Testis (tissue), 3 donors: ENCODE data around the gene KIF5C. TPM values are rescaled to one million over a fixed set of nuclear protein-coding genes. Genes with fewer than 3 reads are reported as not detected.

ENCODE experiments used
- DNase-seq: peaks from one replicate; pipeline ENCODE4 v3.0.0-alpha.2; 2019
- H3K27ac ChIP-seq, 2 donors: fragments of 200-600 bp; sonication (generic); one replicate each; pipeline ENCODE4 v1.5.1; 2019
- H3K27me3 ChIP-seq: fragments of 200-600 bp; sonication (generic); one replicate; pipeline ENCODE4 v1.5.1; 2019
- H3K36me3 ChIP-seq: fragments of 200-600 bp; sonication (generic); one replicate; pipeline ENCODE4 v1.5.1; 2017; ENCODE audit warnings: low read depth; ENCODE audit errors: missing control alignments
- H3K4me1 ChIP-seq: fragments of 200-600 bp; sonication (generic); one replicate; pipeline ENCODE4 v1.5.1; 2019
- H3K4me3 ChIP-seq, 2 donors: fragments of 200-600 bp; sonication (generic); one replicate each; pipeline ENCODE4 v1.5.1; 2017 to 2019
- H3K9me3 ChIP-seq: fragments of 200-600 bp; sonication (generic); one replicate; pipeline ENCODE4 v1.5.1; 2017
- POLR2A ChIP-seq: fragments of 450-650 bp; IDR thresholded peaks from one replicate; pipeline ENCODE4 v1.6.1; 2017; ENCODE audit warnings: antibody characterized with exemption, mild to moderate bottlenecking, moderate library complexity
- WGBS, 2 donors: methylation state at CpG; one replicate each; pipeline ENCODE4 v1.1.5; 2018; 5-methylcytosine and 5-hydroxymethylcytosine counted together
- intact Hi-C: fragments of 100-400 bp; cut with DNase I; formaldehyde crosslinking; loops from one replicate; pipeline ENCODE4 v1.15.1; 2023; ENCODE audit warnings: low total_unique reads
- polyA plus RNA-seq: library from polyadenylated mRNA; stranded (reverse); fragments of 350-450 nt; fragmentation: Illumina TruSeq; extraction: RNeasy Lipid Tissue Mini Kit (QIAGEN cat#74804); gene quantifications from one replicate; pipeline ENCODE4 v1.2.3, GENCODE V29; 2014; ENCODE audit warnings: low read depth, low replicate concordance; ENCODE audit not compliant: insufficient read depth
- total RNA-seq, 2 donors: library from RNA; depleted of rRNA; stranded (reverse); fragments of >200 nt; gene quantifications; one replicate each; pipeline ENCODE4 v1.2.3, GENCODE V29; 2016
- TF ChIP-seq, protein P1 (sequence below), 3 experiments: fragments of 450-650 bp in 2 of 3; fragments of 200-600 bp in 1 of 3; sonication (generic) in 1 of 3; IDR thresholded peaks; one replicate each; pipeline ENCODE4 v1.5.1; 2016 to 2019; ENCODE audit warnings: antibody characterized with exemption in 3 of 3, mild to moderate bottlenecking in 2 of 3, moderate library complexity in 1 of 3

KIF5C gene
- total and polyA plus RNA-seq, 3 donors from 2014 or later: 57.0 to 159 (median 146) TPM

DNA sequence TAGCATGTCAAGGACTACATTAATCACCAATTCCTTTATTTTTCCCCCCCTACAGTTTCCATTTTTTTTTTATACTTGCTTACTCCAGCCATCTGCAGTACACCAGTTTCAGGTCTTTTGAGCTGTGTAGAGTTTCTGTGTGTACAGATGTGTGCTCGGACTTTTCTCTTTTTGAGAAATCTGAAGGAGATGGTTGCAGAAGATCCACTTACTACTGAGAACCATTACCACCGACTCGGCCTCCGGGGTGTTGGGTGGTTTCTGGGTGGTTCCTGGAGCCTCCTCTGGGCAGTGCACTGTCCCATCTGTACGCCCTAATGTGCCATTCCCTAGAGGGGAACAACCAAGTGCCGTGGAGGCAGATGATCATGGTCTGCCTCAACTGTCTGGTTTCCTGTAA, 148.1 kb downstream of the KIF5C start:
- no peak overlapping the region for H3K4me3 ChIP-seq
- TF ChIP-seq, protein P1, sequence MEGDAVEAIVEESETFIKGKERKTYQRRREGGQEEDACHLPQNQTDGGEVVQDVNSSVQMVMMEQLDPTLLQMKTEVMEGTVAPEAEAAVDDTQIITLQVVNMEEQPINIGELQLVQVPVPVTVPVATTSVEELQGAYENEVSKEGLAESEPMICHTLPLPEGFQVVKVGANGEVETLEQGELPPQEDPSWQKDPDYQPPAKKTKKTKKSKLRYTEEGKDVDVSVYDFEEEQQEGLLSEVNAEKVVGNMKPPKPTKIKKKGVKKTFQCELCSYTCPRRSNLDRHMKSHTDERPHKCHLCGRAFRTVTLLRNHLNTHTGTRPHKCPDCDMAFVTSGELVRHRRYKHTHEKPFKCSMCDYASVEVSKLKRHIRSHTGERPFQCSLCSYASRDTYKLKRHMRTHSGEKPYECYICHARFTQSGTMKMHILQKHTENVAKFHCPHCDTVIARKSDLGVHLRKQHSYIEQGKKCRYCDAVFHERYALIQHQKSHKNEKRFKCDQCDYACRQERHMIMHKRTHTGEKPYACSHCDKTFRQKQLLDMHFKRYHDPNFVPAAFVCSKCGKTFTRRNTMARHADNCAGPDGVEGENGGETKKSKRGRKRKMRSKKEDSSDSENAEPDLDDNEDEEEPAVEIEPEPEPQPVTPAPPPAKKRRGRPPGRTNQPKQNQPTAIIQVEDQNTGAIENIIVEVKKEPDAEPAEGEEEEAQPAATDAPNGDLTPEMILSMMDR (IDR thresholded peaks at IDR 0.05): no peak
- TF ChIP-seq POLR2A: no peak
- H3K9me3 ChIP-seq: no peaks in the 10 kb centered on the region
- intact Hi-C loops: no loop called here
- H3K36me3 ChIP-seq: no peaks in the 10 kb centered on the region
- DNase-seq: no peak
- no peaks in the 10 kb centered on the region for H3K4me1 ChIP-seq
- no peak overlapping the region for H3K27ac ChIP-seq
- WGBS, 2 donors: 92% methylated on average over 6 of the region's 6 CpGs
- no peaks in the 10 kb centered on the region for H3K27me3 ChIP-seq

DNA sequence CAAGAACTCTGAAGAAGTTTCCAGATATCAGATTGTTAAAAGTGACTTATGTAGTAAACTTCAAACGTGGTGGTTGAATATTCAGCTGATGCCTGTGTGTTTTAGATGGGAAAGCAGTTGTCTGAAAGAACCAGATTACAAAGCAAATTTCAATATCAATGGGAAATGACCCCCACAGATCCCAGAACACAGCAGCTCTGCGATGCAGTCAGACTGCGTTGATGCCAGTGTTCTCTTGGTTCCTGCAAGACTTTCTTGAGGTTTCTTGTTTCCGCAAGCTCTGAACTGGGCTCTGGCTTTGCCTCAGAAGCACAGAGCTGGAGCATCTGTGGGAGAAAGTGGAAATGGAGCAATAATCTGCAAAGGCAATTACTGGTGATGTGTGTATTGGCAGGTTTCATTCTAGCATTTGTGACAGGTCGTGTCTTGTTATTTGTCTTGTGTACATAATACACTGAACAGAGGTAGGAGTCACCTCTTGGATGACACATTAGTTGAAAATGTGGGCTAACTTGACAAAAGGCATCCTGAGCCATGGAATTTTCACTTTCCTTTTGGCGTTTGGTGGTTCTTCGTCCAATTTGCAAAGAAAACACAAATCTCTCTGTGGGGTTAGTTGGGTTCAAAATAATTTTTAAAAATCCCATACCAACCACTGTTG, 152.7 kb downstream of the KIF5C start:
- WGBS, 2 donors: 69 to 72% methylated on average over 7 of the region's 7 CpGs
- intact Hi-C loops: no loop called here
- H3K36me3 ChIP-seq: no peaks in the 10 kb centered on the region
- H3K9me3 ChIP-seq: no peaks in the 10 kb centered on the region
- no peaks in the 10 kb centered on the region for H3K27me3 ChIP-seq
- TF ChIP-seq POLR2A: no peak
- TF ChIP-seq, protein P1 (IDR thresholded peaks at IDR 0.05): no peak
- no peak overlapping the region for H3K27ac ChIP-seq
- no peak for DNase-seq
- no peak overlapping the region for H3K4me3 ChIP-seq
- H3K4me1 ChIP-seq: no peaks in the 10 kb centered on the region

DNA sequence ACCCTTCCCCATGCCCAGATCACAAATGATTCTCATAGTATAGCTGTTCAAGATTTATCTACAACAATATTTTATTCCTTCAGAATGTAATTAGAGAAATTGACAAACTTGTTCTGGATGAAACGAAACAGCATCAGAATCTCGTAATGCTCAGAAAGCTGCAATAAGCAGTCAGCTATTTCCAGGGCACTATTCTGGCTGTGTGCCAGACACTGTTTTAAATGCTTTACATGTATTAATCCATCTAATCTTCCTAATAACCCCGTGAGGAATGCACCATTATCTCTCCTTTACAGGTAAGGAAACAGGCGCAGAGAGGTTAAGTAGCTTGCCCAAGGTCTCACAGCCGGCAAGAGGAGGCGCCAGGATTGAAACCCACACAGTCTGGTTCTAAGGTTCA, 153.3 kb downstream of the KIF5C start:
- no peak for DNase-seq
- Histone ChIP-seq H3K9me3 (no peaks in the 10 kb centered on the region), H3K4me1 (no peaks in the 10 kb centered on the region), H3K36me3 (no peaks in the 10 kb centered on the region), H3K27me3 (no peaks in the 10 kb centered on the region), H3K27ac (no peak overlapping the region), H3K4me3 (no peak overlapping the region)
- 73 to 81% methylated on average over 6 of the region's 6 CpGs for WGBS, 2 donors
- TF ChIP-seq, protein P1 (IDR thresholded peaks at IDR 0.05): no peak
- TF ChIP-seq POLR2A: no peak
- intact Hi-C loops: no loop called here

DNA sequence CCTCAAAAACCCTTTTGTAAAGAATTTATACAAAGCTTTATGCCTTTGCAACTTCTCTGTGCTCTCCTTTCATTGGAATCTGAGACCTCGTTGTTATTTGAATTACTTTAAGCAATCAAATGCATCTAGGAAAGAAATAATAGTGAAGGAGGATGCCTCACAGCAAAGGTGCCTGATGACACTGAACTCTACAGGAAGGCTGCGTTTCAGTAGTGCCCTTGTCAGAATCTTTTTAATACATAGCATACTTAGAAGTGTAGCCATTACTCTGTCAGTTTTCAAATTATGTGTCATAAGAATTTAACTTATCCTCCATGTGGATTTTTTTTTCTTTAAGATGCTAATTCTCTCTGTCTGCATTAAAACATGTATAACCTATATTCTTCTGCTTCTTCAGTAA, 153.9 kb downstream of the KIF5C start:
- Histone ChIP-seq H3K36me3 (no peaks in the 10 kb centered on the region), H3K4me3 (no peak overlapping the region), H3K4me1 (no peaks in the 10 kb centered on the region), H3K9me3 (no peaks in the 10 kb centered on the region), H3K27me3 (no peaks in the 10 kb centered on the region), H3K27ac (no peak overlapping the region)
- intact Hi-C loops: no loop called here
- no peak for TF ChIP-seq POLR2A
- TF ChIP-seq, protein P1 (IDR thresholded peaks at IDR 0.05): no peak
- 61 to 67% methylated on average over 2 of the region's 2 CpGs for WGBS, 2 donors
- DNase-seq: no peak

DNA sequence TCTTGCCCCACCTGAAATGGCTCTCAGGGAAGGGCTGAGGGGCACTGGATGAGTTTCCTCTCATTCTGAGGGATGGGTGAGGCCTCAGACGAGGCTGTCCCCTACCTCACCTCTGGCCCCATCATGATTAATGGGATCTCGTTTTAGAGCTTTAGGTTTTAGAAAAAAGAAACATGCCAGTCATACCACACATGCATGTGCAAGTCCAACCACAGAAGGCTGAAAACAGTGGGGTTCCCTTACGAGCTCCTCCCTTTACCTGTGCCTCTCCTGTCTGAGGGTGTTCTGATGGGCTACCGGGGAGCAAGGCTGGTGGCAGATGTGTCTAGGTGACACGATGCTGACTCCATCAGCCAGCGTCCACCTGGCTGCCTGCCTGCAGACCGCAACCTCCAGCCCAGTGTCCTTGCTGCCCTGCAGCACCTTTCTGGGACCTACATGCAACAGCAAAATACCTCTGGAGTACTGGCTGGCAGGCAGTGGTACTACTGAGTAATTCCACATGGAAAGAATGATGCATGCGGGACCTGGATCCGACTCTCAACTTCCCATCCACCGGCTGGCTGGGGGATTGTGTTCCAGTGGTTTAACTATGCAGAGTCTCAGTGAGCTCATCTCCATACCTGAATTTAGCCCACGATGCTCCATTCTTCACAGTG, 154.4 kb downstream of the KIF5C start:
- no peak for DNase-seq
- intact Hi-C loops: no loop called here
- H3K27me3 ChIP-seq: no peaks in the 10 kb centered on the region
- H3K36me3 ChIP-seq: no peaks in the 10 kb centered on the region
- H3K4me1 ChIP-seq: no peaks in the 10 kb centered on the region
- H3K4me3 ChIP-seq: no peak overlapping the region
- 70 to 71% methylated on average over 7 to 11 of the region's 11 CpGs for WGBS, 2 donors
- TF ChIP-seq, protein P1 (IDR thresholded peaks at IDR 0.05): no peak
- no peak for TF ChIP-seq POLR2A
- H3K27ac ChIP-seq: no peak overlapping the region
- no peaks in the 10 kb centered on the region for H3K9me3 ChIP-seq
